HepG2 (cell line): Measurements from ENCODE around the gene FETUB. TPM values are rescaled to one million over a fixed set of nuclear protein-coding genes. Genes with fewer than 3 reads are reported as not detected.

ENCODE experiments used
- ARNTL ChIP-seq: sonication (generic); formaldehyde crosslinking; IDR thresholded peaks from 2 replicates; pipeline ENCODE4 v1.4.0; 2020; ENCODE audit warnings: mild to moderate bottlenecking, missing genetic modification reagents
- BHLHE40 ChIP-seq: IDR thresholded peaks from 2 replicates; pipeline ENCODE4 v1.6.1; 2011; ENCODE audit warnings: low read length, improper control_type of control experiment
- FUBP1 ChIP-seq: sonication (generic); formaldehyde crosslinking; IDR thresholded peaks from 2 replicates; pipeline ENCODE4 v1.5.1; 2020; ENCODE audit warnings: missing genetic modification reagents, mild to moderate bottlenecking, borderline replicate concordance
- GLMP ChIP-seq: sonication (generic); formaldehyde crosslinking; IDR thresholded peaks from 2 replicates; pipeline ENCODE4 v1.9.0; 2021; ENCODE audit warnings: missing genetic modification reagents, mild to moderate bottlenecking, borderline replicate concordance
- HNF4G ChIP-seq, 2 experiments: sonication (generic) in 1 of 2; formaldehyde crosslinking in 1 of 2; IDR thresholded peaks; 2 replicates each; pipeline versions ENCODE4 v1.4.0 to v1.6.1; 2011 to 2020; ENCODE audit warnings: borderline replicate concordance in 2 of 2, low read depth in 2 of 2, mild to moderate bottlenecking in 2 of 2, low read length in 1 of 2, missing genetic modification reagents in 1 of 2, moderate library complexity in 1 of 2
- HOXA7 ChIP-seq: sonication (generic); formaldehyde crosslinking; IDR thresholded peaks from 2 replicates; pipeline ENCODE4 v1.8.1; 2022; ENCODE audit warnings: mild to moderate bottlenecking, missing genetic modification reagents, moderate library complexity
- IKZF4 ChIP-seq: sonication (generic); formaldehyde crosslinking; IDR thresholded peaks from 2 replicates; pipeline ENCODE4 v1.5.1; 2020; ENCODE audit warnings: borderline replicate concordance, mild to moderate bottlenecking, low read depth, missing genetic modification reagents; ENCODE audit errors: not compliant biosample characterization
- KAT2B ChIP-seq: fragments of 150-350 bp; IDR thresholded peaks from 2 replicates; pipeline ENCODE4 v1.6.1; 2014; ENCODE audit warnings: low read depth, low read length, borderline replicate concordance
- MAZ ChIP-seq, 2 experiments: sonication (generic) in 1 of 2; formaldehyde crosslinking in 1 of 2; IDR thresholded peaks; 2 replicates each; pipeline versions ENCODE4 v1.5.0 to v1.6.1; 2012 to 2020; ENCODE audit warnings: low read depth in 2 of 2, mild to moderate bottlenecking in 2 of 2, borderline replicate concordance in 1 of 2, improper control_type of control experiment in 1 of 2, low read length in 1 of 2, missing genetic modification reagents in 1 of 2, moderate library complexity in 1 of 2
- SIN3A ChIP-seq: IDR thresholded peaks from 2 replicates; pipeline ENCODE4 v1.6.1; 2011; ENCODE audit warnings: low read depth, mild to moderate bottlenecking, control low read depth, low read length, borderline replicate concordance
- ZFYVE20 ChIP-seq: sonication (generic); formaldehyde crosslinking; IDR thresholded peaks from 2 replicates; pipeline ENCODE4 v1.8.0; 2023; ENCODE audit warnings: low read depth, mild to moderate bottlenecking, moderate library complexity, missing genetic modification reagents, borderline replicate concordance
- ZKSCAN5 ChIP-seq: sonication (generic); formaldehyde crosslinking; IDR thresholded peaks from 2 replicates; pipeline ENCODE4 v1.5.1; 2020; ENCODE audit warnings: mild to moderate bottlenecking, missing genetic modification reagents
- ZNF274 ChIP-seq: sonication (generic); formaldehyde crosslinking; IDR thresholded peaks from 2 replicates; pipeline ENCODE4 v1.5.1; 2020; ENCODE audit warnings: mild to moderate bottlenecking, missing genetic modification reagents
- ZNF598 ChIP-seq: sonication (generic); formaldehyde crosslinking; IDR thresholded peaks from 2 replicates; pipeline ENCODE4 v1.5.1; 2020; ENCODE audit warnings: mild to moderate bottlenecking, missing genetic modification reagents, borderline replicate concordance
- polyA plus RNA-seq, 8 experiments: library from polyadenylated mRNA; depleted of rRNA in 3 of 8; stranded (reverse) in 7 of 8; unstranded in 1 of 8; fragments of >200 nt; fragmentation: Illumina TruSeq in 4 of 8; extraction: Trizol in 4 of 8; gene quantifications; 2 replicates each; pipeline versions ENCODE4 v1.2.1 to v1.2.3, GENCODE V29; 2011 to 2016; ENCODE audit warnings: low read depth in 4 of 8, missing spikeins in 1 of 8, mixed read lengths in 1 of 8; ENCODE audit not compliant: insufficient read depth in 1 of 8
- total RNA-seq, 5 experiments: library from RNA; depleted of rRNA; stranded (reverse); fragments of >200 nt; fragmentation: Illumina TruSeq; extraction: Trizol; gene quantifications; 2 replicates each; pipeline ENCODE4 v1.2.3, GENCODE V29; 2016; ENCODE audit warnings: low read depth in 1 of 5
- TF ChIP-seq, protein P1 (sequence below): IDR thresholded peaks from 2 replicates; pipeline ENCODE4 v1.6.1; 2016
- TF ChIP-seq, protein P2 (sequence below): IDR thresholded peaks from 2 replicates; pipeline ENCODE4 v1.6.1; 2016; ENCODE audit warnings: mild to moderate bottlenecking
- TF ChIP-seq, protein P3 (sequence below): sonication (generic); formaldehyde crosslinking; conservative IDR thresholded peaks from 2 replicates; pipeline ENCODE4 v1.4.0; 2020; ENCODE audit warnings: mild to moderate bottlenecking, missing genetic modification reagents, moderate library complexity

FETUB gene
- total and polyA plus RNA-seq, 2 of the 13 experiments (the other 11 are each of a cell fraction or from before 2014, with no cell fraction given): 2.1 to 4.4 TPM

DNA sequence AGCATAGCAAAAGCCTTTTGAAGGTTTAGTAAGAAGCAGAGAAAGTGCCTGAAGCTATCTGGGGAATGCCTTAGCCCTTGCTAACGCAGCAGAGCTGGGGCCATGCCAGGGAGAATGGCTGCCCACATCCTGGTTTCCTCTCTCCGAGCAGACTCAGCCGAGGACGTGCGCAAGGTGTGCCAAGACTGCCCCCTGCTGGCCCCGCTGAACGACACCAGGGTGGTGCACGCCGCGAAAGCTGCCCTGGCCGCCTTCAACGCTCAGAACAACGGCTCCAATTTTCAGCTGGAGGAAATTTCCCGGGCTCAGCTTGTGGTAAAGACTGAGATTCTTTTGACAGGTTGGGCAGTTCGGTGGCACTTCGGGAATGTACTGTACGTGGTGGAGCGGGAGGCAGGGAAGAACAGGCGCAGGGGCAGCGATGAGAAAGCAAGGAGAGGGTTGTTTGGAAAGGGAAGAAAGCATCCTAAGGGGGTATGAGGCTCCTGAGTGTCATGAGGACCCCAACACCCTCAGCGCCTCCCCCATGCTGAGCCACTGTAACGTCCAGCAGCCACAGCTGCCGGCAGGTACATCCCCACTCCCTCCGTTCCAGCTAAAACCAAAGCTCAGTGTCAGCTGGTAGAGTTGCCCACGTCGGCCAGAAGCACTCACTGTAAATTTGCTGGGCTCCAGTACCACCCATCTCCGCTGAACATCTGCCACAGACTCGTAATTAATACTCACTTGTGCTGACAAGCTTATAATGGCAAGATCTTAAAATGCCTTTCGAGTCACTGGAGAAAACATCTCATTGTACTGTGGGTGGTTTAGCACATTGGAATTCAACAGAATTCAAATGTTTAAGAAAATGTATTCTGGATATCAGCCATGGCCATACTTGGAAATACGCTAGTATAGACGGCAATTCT, 22.9 kb upstream of the FETUB start (continued):
- TF ChIP-seq ZNF598 (no peak), HNF4G (IDR thresholded peaks at IDR 0.05; ENCODE audit: borderline replicate concordance, low read depth, low read length) (no peak), HNF4G (CRISPR knock-in tag; IDR thresholded peaks at IDR 0.05; ENCODE audit: borderline replicate concordance, low read depth) (0 out of 2 replicates have a peak, but pooled peaks have one; percentile 40), ZNF274 (CRISPR knock-in tag) (no peak; the same call in 1 of the 2 replicates), KAT2B (no peak), HOXA7 (peak; percentile 51; the same call in 1 of the 2 replicates), ARNTL (CRISPR knock-in tag) (no peak), GLMP (CRISPR knock-in tag) (no peak), IKZF4 (CRISPR knock-in tag) (no peak), BHLHE40 (no peak), ZFYVE20 (CRISPR knock-in tag) (no peak), FUBP1 (CRISPR knock-in tag) (0 out of 2 replicates have a peak, but pooled peaks have one; percentile 45), ZKSCAN5 (no peak), SIN3A (no peak), MAZ (IDR thresholded peaks at IDR 0.05; ENCODE audit: borderline replicate concordance, low read depth, low read length) (no peak), MAZ (CRISPR knock-in tag; IDR thresholded peaks at IDR 0.05; ENCODE audit: low read depth) (no peak)
- TF ChIP-seq, protein P1, sequence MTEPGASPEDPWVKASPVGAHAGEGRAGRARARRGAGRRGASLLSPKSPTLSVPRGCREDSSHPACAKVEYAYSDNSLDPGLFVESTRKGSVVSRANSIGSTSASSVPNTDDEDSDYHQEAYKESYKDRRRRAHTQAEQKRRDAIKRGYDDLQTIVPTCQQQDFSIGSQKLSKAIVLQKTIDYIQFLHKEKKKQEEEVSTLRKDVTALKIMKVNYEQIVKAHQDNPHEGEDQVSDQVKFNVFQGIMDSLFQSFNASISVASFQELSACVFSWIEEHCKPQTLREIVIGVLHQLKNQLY (CRISPR knock-in tag): no peak
- TF ChIP-seq, protein P2, sequence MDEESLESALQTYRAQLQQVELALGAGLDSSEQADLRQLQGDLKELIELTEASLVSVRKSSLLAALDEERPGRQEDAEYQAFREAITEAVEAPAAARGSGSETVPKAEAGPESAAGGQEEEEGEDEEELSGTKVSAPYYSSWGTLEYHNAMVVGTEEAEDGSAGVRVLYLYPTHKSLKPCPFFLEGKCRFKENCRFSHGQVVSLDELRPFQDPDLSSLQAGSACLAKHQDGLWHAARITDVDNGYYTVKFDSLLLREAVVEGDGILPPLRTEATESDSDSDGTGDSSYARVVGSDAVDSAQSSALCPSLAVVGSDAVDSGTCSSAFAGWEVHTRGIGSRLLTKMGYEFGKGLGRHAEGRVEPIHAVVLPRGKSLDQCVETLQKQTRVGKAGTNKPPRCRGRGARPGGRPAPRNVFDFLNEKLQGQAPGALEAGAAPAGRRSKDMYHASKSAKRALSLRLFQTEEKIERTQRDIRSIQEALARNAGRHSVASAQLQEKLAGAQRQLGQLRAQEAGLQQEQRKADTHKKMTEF: peak; percentile 39; the same call in 1 of the 2 replicates
- TF ChIP-seq, protein P3, sequence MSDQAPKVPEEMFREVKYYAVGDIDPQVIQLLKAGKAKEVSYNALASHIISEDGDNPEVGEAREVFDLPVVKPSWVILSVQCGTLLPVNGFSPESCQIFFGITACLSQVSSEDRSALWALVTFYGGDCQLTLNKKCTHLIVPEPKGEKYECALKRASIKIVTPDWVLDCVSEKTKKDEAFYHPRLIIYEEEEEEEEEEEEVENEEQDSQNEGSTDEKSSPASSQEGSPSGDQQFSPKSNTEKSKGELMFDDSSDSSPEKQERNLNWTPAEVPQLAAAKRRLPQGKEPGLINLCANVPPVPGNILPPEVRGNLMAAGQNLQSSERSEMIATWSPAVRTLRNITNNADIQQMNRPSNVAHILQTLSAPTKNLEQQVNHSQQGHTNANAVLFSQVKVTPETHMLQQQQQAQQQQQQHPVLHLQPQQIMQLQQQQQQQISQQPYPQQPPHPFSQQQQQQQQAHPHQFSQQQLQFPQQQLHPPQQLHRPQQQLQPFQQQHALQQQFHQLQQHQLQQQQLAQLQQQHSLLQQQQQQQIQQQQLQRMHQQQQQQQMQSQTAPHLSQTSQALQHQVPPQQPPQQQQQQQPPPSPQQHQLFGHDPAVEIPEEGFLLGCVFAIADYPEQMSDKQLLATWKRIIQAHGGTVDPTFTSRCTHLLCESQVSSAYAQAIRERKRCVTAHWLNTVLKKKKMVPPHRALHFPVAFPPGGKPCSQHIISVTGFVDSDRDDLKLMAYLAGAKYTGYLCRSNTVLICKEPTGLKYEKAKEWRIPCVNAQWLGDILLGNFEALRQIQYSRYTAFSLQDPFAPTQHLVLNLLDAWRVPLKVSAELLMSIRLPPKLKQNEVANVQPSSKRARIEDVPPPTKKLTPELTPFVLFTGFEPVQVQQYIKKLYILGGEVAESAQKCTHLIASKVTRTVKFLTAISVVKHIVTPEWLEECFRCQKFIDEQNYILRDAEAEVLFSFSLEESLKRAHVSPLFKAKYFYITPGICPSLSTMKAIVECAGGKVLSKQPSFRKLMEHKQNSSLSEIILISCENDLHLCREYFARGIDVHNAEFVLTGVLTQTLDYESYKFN (CRISPR knock-in tag): no peak
